NCI-H2171 treated with DMSO at 0.1 percent for 48 hours (cell line): ENCODE results near the gene L3MBTL3.

Experiments
- DNase-seq: peaks from one replicate; lab custom pipeline; 2025; lab: John Stamatoyannopoulos, UW

The L3MBTL3 gene

DNA sequence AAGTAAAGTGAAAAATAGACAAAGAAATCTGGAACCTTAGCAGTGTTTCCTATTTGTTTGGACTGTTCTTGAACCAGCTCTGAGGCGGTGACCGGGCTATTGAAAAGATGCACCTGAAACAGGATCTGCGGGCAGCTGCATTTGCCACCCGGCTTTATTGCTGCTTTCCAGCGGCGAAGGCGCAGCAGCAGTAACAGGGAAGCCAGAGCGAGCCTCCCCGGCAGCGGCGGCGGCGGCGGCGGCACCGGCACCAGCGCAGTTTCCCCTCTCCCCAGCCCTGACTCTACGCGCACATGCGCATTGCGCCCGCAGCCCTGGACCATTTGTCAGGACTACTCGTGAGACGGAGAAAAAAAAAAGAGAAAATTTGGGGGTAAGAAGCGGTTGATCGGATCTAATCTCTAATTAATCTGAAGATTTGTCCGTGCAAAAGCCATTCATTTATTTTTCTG lies at the start of gene L3MBTL3:
L3MBTL3 (plus strand) TSS at position 290 of the 452 bp plus-strand sequence. CDS start 24,119 bp downstream, outside the sequence.
- peak; percentile 59 for DNase-seq

DNA sequence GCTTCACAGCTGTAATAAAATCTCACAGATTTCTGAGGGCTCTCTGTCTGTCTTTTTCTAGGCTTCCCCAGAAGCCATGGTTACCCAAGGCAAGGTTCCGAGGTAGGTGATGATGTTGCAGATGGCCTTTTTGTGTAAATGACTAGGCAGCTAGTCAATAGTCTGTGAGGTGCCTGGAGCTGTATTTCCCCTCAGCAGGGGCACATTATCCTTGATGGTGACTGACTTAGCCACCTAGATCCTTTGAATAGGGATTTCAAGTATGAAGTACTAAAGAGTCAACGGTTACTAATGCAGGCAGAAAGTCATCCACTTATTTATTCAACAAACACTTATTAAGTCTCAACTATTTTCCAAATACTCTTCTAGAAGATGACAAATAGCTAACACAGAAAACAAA lies 49.3 kb upstream of the L3MBTL3 start:
- no peak for DNase-seq

DNA sequence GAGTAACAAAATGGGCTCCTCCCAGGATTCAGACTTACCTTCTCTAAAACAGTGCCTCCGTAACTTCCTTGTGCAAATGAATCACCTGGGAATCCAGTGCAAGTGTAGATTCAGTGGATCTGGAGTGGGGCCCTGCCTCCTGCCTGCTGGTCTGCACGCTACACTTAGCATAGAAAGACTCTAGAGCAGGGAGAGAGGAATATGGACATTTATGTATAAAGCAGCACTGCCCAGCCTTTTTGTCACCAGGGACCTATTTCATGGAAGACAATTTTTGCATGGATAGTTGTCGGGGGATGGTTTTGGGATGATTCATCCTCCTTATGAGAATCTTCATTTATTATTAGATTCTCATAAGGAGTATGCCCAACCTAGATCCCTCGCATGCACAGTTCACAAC lies 42.3 kb upstream of the L3MBTL3 start:
- DNase-seq = no peak

DNA sequence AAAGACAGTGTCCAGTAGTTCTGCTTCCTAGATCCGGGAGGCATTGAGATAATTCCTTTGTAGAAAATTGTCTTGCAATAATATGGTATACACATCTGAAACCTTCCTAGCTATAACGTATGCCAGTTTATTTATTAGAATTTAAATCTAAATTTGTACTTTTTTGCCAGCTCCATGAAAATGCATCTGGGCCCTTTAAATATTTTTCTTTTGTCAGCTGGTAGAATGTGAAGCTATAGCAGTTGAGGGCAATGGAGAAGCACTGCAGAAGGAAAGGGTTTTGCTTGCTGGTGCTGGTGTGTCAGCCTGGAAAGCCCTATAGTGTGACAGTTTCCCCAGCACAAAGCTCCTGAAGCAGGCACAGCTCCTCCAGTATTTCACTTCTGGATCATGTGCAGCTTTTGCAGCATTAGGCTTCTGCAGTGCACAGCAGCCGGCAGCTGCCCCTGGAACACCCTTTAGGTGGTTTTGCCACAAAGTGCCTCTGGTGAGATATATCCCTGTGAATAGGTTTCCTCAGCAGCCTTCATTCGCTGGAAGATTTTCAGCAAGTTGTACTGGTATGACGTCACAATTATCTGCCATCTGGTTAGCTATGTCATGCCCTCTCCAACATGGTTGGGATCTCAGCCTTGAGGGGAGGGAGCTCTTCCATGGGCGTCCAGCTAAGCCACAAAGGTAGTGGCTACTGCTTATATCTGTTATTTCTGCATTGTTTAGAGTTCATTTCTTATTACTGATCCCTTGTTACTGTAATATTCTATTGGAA lies 40.0 kb upstream of the L3MBTL3 start:
- DNase-seq = no peak

DNA sequence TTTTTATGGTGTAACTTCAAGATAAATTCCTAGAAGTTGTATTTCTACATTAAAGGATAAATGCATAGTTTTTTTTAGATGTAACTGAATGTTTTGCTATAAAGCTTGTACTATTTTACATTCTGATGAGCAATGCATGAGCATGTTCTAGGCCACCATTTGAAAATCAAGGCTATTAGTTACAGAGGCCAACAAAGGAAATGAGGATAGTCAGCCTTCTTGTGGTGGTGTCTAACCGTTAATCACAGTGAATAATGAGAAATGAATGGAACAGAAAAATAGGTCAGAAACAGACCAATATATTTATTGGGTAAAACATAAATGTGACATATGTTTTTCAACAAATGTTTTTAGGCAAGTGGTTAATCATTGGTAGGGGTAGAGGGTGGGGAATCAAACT lies 37.6 kb upstream of the L3MBTL3 start:
- DNase-seq = no peak

DNA sequence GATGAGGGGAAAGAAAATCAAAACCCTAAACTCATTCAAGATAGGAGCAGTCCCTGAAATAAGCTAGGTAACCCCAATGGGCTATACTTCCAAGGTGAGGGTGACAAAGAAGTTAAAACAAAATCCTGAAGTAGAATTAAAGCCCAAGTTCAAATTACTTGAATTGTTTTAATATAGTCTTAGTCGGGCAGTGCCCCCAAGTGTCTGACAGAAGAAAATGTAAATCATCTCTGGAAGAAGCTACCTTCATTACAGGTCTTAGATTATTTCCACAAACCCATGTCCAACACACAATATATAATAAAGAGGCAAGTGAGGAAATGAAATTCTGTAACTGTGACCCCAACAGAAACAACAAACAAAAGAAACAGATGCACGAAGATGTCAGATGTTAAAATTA lies 36.8 kb upstream of the L3MBTL3 start:
- no peak for DNase-seq

DNA sequence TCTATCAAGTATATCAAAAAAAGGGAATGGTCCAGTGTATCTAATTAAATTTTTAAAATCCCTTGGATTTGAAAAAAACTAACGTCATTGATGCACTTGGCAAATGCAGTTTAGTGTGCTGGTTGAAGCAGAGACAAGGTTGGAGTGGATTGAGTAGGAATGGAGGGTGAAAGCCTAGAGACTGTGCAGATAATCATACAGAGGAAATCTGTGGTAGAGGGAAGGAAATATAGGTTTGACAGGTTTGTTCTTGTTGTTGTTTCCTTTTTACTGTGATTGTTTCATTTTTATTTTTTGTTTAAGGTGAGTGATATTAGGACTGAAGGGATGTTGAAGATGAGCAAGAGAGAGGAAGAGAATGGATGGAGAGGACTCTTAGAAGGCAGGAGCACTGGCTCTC lies 29.0 kb upstream of the L3MBTL3 start:
- no peak for DNase-seq

DNA sequence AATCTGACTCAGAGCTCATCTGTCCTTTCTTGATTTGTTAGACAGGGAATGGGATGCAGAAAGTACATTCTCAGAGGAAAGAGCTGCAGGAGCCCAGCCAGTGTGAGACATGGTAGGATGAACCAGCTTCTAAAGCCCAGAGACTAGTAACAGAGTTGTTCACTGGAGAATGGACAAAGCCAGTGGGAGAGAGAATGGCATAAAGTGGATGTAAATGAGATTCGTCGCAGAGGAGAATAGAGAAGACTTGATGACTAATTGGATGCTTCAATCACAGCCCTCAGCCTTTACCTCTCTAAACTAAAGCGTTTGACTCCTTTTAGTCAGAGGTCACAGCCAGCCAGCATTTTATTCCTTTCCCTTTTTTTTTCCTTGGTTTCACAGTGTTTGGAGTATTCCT lies 25.5 kb upstream of the L3MBTL3 start:
- no peak for DNase-seq

DNA sequence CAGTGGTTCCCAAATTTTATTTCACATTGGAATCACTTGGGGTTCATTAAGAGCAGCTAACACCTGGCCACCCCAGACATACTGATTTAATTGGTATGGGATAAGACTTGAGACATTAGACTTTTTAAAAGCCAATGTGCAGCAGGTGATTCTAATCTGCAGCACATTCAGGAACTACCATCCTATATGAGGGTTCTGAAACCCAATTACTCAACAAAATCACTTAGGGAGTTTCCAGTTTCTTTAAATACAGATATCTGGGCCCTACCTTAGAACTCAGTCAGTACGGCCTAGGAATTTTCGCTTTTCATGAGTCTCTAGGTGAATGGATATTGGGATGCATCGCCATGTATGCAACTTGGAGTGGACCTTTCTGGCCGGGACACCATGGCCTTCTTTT lies 24.0 kb upstream of the L3MBTL3 start:
- DNase-seq = no peak

DNA sequence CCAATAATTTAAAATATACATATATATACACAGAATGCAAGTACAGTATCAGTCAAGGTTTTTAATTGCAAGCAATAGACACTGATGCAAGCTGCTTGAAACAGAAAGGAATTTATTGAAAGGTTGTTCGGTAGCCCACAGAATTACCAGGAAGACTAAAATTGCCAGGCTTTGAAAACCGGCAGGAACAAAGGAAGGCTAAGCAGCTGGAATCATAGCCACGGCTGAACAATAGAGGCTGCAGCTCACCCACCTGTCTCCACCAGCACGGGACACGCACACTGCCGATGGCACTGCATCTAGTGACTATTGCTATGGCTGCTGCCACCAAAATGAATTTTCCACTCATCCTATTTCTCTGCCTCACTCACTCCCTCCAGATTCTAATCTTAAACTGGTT lies 22.0 kb upstream of the L3MBTL3 start:
- no peak for DNase-seq

DNA sequence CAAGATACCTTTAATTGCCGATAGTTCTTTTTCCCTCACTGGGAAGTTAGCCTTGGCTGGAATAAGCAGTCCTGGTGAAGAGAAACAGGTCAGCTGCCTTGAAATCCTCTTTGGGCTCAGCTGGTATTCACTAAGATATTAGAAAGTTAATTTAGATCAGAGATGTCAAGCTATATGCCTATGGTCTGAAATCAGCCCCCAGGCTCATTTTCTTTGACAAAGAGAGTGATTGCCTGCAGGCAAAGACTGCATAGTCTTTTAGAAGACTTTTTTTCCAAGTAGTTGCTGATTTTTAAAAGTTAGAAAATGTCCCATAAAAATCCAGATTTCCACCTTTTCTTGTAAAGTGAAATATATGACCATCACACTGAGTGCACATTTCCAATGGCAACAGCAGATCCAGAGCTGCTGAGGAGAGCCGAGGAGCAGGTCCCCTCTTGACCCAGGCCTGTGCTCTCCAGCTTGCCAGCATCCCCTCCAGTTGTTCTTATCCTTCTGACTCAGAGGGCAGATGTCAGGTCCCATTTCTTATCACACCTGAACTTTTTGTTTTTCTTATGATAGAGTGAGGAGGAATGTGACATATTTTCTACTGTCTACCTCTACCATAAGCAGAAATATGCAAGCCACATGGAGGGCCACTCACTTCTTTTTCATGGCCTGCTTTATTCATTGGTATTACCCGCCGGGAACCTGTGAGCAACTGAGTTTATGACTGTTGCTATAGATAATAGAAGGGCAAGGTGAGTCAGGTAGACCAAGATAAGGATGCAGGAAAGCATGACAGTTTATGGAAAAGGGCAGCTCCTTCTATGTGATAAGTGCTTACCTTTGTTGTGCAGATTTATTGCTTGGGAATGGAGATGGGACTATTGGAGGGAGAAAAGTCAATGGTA lies 17.6 kb upstream of the L3MBTL3 start:
- no peak for DNase-seq

DNA sequence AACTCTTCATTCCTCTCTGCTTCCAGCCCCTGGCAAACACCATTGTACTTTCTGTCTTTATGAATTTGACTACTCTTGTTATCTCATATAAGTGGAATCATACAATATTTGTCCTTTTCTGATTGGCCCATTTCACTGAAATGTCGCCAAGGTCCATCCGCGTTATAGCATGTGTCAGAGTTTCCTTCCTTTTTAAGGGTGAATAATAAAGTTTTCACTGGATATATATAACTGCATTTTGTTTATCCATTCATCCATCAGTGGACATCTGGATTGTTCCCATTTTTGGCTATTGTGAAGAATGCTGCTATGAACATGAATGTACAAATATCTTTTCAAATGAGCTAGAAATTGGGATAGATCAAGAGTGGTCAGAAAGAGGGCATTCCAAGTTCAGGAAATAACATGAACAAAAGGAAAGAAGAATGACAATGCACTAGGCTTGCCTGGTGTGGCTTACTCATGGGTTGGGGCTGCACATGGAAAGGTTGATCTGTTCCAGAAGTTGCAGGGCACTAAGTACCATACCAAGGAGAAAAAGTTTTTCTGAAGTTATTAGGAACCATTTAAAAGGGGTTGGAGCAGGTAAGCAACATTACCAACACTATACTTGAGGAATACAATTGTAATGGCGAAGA lies 10.0 kb upstream of the L3MBTL3 start:
- DNase-seq = no peak

DNA sequence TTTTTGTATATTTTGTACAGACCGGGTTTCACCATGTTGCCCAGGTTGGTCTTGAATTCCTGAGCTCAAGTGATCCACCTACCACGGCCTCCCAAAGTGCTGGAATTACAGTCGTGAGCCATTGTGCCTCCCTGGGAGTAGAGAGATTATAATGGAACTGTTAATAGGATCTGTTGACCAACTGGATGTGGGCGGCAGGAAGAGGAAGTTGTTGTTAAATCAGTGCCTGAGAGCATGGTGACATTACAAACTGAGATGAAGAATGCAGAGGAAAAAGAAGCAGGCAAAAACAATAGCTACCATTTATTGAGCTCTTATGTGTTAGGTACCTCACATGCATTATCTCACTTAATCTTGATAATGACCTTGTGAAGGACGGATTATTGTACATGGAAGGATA lies 9.2 kb upstream of the L3MBTL3 start:
- no peak for DNase-seq

DNA sequence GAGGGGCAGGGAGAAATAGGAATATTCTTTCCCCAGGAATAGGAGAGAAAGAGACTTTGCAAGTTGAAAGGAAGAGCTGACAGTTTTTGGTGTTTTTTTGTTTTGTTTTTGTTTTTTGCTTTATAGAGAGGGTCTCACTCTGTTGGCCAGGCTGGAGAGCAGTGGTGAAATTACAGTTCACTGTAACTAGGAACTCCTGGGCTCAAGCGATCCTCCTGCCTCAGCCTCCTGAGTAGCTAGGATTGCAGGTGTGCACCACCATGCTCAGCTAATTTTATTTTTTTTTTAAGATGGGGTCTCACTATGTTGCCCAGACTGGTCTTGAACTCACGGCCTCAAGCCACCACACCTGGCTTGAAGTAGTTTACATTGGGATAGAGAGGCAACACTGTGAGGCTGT lies 8.0 kb upstream of the L3MBTL3 start:
- no peak for DNase-seq

DNA sequence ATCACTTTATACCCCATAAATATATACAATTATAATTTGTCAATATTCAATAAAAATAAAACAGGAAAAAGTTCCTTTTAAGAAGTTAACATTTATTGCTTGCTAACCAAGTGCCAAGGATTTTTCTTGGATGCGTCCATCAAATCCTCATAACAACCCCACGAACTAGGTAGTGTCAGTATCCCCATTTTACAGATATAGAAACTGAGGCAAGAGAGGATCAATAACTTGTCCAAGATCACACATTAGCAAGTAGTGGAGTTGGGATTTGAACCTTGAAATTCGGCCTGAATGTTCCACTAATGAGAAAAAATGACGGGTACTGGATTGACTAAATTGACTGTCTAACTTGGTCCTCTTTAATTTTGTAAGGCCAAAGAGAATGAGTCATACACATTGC lies 5.7 kb upstream of the L3MBTL3 start:
- no peak for DNase-seq

DNA sequence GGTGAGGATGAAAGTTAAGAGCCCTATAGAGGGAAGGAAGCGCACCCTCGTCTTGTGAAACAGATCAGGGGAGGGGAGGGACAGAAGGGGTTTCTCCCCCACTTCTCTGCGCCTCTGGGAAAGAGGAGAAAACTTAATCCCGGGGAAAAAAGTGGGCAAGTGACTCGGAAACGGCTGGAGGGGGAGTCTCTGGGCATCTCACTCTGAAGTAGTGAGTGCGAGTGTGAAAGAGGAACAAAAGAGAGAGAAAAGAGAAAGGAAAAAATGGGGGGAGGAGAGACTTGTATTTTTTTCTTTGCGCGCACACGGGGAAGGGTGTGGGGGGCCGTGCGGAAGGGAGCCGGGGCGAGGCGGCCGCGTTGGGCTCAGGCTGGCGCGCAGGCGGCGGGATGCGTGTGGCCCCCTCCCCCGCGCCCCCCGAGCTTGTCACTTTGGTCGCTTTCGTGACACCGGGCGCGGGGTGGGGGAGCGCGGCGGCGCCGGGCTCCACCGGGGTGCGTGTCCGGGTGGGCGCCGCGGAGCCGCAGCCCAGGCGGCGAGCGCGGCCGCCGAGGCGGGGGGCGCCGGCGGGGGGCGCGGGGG lies 454 bp downstream of the L3MBTL3 start:
- DNase-seq = no peak

DNA sequence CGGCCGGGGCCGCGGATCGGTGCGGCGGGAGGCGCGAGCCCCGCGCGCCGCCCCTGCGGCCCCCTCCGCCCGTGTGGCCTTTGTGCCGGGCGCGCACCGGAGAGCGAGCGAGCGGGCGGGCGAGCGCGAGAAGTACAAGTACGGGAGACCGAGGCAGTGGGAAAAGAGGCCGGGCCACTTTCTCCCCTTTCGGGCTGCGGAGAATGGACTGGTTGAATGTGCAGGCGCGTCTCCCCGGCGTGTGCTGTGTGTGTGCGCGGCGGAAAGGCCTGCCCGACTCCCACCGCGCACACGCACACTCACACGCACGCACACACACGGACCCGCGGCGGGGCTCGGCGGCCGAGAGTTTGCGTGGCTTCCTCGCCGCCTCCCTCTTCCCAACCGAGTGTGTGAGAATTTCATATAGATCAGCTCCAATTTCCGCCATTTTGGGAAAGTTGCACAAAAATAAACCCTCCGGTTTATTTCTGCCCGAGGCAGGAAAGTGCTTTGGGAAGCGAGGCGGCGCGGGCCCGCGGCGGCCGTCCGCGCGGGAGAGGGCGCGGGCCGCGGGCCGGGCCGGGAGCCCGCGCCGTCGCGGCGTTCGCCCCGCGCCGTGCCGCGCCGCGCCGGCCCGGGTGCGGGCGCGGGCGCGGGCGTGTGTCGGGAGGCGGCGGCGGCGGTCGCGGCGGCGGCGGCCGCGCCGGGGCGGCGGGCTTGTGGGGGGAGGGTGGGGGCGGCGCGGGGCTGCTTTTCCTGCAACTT lies 1.1 kb downstream of the L3MBTL3 start:
- DNase-seq = peak; percentile 5

DNA sequence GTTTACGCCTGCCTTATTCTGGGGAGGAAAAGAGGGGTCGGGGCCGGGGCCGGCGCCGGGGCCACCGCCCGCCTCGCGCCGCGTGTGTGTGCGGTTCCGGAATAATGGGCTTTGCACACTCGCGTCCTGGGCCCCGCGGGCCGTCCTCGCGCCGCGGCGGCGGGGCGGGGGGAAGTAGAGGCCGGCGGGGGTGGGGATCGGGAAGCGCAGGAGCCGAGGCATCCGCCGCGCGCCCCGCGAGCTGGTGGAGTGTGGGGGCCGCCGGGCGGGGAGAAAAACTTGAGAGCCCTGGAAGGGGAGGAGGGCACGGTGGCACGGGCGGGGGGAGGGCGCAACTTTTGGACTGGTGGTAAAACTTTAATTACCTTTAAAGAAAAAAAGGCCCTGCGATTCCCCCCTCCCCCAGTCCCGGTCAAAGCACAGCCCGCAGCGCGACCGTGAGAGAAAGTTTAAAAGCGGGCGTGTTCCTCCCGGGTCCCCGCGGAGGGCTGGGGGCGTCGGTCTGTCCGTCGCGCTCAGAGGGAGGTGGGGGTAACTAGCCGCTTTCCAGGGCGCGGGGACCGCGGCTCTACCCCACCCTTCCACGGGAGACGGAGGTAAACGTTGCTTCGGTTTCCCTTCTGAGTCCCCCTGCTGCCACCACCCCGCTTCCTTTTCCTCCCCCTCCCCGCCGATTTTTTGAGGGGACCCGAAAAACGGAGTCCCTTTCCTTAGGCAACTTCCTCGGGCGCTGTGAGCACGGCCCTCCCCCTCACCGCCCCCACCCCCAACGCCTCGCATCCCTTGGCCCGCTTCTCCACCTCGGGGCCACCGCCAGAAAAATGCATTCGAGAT lies 1.9 kb downstream of the L3MBTL3 start:
- no peak for DNase-seq

DNA sequence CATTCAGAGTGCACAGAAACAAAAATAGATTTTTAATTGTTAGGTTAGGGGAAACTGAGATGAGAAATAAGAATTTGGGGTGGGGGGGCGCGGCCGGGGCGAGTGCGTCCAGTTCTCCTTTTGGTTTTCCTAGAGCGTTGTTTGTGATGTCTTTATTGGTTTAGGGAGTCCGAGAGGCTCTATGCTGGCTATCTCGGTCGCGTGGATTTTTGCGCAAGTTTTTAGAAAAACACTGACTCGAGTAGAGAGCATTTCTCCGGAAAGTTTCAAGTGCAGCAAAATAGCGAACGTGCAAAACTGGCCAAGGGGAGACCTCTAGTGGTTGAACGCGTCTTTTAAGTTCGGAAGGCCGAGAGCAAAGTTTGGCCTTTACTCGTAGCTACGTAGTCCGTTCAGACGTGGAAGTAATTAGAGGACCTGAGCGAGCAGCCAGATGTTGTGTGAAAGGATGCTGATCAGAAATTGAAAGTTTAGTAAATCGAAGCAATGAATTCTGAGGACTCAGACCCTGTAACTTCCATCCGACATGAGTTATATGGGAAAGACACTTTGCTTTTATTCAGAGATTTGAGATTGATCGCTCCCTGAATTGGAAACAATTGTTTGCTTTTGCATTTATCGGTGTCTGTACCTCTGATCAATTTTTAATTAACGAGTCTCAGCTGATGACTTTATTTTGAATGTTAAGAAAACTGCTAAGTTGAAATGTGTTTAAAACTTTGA lies 2.7 kb downstream of the L3MBTL3 start:
- DNase-seq = peak; percentile 58

DNA sequence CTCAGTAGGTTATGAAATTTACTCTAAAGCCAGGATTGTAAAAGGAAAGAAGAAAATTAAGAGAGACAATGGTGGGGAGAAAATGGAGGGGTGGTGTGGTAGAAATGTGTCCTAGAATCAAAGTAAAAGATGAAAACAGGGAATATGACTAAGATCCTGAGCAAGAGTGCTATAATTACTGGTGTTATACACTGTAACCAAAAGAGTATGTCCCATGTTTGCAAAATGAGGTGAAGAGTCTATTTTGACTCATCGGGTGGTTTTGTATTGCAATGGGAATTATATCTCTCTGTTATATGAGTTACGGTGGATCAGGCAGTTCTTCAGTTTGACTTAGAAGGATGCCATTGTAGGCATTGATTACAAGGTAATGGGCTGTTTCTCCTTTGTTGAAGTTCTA lies 8.5 kb downstream of the L3MBTL3 start:
- DNase-seq = no peak
